Brain microvascular endothelial cell (primary cell): ENCODE results near the gene TUBA4B.

Source experiments
- DNase-seq: peaks from one replicate; pipeline ENCODE4 v3.0.0-alpha.2; 2020
- H3K27ac ChIP-seq: fragments of 250-450 bp; sonication (Bioruptor Pico); 2 replicates; pipeline ENCODE4 v1.5.1; 2020; ENCODE audit warnings: mild to moderate bottlenecking, moderate library complexity
- H3K27me3 ChIP-seq: fragments of 250-450 bp; sonication (Bioruptor Pico); replicated peaks from 2 replicates; pipeline ENCODE4 v1.5.1; 2020; ENCODE audit warnings: mild to moderate bottlenecking
- H3K36me3 ChIP-seq: fragments of 250-450 bp; sonication (Bioruptor Pico); replicated peaks from 2 replicates; pipeline ENCODE4 v1.5.1; 2020; ENCODE audit warnings: mild to moderate bottlenecking
- H3K4me3 ChIP-seq: 2 replicates; pipeline ENCODE4 v1.5.1; 2011; ENCODE audit warnings: low read depth, mild to moderate bottlenecking, control low read depth, low read length, moderate library complexity
- in situ Hi-C: cut with HindIII; loops from 2 replicates; pipeline ENCODE4 v1.10.0; 2017; ENCODE audit warnings: low sequenced_read_pairs, low pct_ligation_motif_present
- TF ChIP-seq, protein P1 (sequence below): IDR thresholded peaks from 2 replicates; pipeline ENCODE4 v1.5.1; 2011; ENCODE audit warnings: low read depth, mild to moderate bottlenecking, moderate library complexity, low read length, control low read depth, inconsistent platforms; ENCODE audit errors: missing control alignments

Gene TUBA4B

DNA sequence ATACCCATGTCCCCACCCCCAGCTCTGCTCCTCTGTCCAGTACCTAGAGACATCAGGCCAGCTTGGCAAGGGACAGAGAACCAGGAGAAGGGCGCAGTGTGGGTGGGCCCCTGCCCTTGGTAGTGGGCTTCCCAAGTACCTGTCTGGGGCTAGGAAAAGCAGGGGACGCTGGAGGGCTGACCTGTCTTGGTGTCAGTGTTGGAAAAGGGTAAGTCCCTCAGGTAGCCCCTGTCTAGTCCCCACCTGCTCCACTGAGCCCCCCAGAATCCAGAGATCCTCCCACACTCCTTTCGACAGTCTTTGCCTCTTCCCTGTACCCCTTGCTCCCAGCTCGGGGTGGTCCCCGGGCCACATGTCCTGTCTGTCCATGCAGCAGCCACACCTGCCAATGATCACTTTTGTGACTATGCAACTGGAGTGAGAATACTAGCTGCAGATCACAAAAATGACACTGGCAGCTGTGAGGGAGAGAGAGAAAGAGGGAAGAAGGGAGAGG lies 40.7 kb downstream of the TUBA4B start:
- H3K4me3 ChIP-seq, result no peak overlapping the region
- no peak overlapping the region for H3K27ac ChIP-seq
- in situ Hi-C loops, result no loop called here
- TF ChIP-seq, protein P1, sequence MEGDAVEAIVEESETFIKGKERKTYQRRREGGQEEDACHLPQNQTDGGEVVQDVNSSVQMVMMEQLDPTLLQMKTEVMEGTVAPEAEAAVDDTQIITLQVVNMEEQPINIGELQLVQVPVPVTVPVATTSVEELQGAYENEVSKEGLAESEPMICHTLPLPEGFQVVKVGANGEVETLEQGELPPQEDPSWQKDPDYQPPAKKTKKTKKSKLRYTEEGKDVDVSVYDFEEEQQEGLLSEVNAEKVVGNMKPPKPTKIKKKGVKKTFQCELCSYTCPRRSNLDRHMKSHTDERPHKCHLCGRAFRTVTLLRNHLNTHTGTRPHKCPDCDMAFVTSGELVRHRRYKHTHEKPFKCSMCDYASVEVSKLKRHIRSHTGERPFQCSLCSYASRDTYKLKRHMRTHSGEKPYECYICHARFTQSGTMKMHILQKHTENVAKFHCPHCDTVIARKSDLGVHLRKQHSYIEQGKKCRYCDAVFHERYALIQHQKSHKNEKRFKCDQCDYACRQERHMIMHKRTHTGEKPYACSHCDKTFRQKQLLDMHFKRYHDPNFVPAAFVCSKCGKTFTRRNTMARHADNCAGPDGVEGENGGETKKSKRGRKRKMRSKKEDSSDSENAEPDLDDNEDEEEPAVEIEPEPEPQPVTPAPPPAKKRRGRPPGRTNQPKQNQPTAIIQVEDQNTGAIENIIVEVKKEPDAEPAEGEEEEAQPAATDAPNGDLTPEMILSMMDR, result no peak
- no peaks in the 10 kb centered on the region for H3K36me3 ChIP-seq
- no peaks in the 10 kb centered on the region for H3K27me3 ChIP-seq
- DNase-seq, result no peak

DNA sequence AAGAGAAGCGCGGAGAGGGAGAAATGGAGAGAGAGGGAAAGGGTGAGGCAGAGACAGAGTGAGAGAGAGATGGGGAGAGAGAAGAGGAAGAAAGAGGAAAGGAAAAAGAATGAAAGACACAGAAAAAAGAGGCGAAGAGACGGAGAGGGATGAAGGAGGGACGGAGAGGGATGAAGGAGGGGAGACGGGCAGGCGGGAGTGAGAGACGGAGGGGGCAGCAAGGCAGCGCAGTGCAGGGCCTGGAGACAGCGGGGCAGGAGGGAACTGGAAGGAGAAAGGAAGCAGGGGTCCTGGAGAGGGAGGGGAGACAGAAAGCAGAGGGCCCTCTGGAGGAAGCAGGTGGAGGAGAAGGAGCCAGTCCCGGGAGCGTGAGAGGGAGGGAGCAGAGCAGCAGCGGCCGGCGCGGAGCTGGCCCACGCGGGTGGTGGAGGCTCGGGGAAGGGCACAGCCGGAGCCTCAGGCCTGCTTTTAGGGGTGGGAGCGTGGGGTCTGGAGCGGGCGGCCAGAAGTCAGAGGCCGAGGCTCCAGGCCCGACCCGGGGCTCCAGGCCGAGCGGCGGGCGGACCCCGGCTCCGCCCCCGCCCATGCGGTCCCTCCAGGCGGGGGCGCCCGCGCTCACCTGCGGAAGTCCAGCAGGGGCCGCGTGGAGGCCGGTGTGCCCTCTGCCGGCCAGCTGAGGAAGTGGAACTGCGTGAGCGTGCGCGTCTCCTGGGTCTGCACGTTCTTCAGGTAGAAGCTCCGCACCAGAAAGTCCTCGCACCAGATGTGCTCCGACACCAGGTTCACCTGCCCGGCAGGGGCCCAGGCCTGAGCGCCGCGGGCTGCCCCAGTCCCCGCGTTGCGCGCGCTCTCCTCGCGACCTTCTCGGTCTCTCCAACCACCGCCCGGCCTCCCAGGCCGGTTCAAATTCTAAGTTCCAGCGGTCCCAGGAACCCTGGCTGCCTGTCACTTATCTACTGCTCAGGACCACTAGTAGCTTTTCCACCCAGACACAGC lies 41.6 kb downstream of the TUBA4B start:
- no peak overlapping the region for H3K27ac ChIP-seq
- TF ChIP-seq, protein P1, result peak; percentile 82
- DNase-seq, result peak; percentile 60
- no peaks in the 10 kb centered on the region for H3K36me3 ChIP-seq
- peak overlapping the region; percentile 57 for H3K4me3 ChIP-seq
- H3K27me3 ChIP-seq, result no peaks in the 10 kb centered on the region
- in situ Hi-C loops, result no loop called here

DNA sequence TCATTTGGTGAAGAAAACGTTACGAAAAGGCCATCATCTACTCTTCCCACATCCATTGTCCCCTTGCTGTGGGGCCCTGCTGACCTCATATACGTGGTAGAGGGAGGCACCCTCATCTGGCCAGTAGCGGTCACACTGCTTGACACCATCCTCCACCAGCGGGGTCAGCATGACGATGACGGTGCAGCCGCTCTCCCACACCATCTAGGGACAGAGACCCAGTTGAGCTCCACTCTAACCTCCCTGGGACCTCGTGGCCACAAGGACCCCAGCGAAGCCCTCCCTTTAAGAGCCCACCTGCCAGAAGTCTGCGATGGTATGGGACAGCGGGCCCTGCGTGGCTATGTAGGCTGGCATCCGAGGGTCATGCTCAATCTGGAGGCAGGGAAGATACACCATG lies 43.1 kb downstream of the TUBA4B start:
- in situ Hi-C loops, result no loop called here
- Histone ChIP-seq H3K36me3 (no peaks in the 10 kb centered on the region), H3K27ac (no peak overlapping the region), H3K27me3 (peaks cover 11% of the 10 kb centered on the region), H3K4me3 (no peak overlapping the region)
- DNase-seq, result no peak
- TF ChIP-seq, protein P1, result no peak

DNA sequence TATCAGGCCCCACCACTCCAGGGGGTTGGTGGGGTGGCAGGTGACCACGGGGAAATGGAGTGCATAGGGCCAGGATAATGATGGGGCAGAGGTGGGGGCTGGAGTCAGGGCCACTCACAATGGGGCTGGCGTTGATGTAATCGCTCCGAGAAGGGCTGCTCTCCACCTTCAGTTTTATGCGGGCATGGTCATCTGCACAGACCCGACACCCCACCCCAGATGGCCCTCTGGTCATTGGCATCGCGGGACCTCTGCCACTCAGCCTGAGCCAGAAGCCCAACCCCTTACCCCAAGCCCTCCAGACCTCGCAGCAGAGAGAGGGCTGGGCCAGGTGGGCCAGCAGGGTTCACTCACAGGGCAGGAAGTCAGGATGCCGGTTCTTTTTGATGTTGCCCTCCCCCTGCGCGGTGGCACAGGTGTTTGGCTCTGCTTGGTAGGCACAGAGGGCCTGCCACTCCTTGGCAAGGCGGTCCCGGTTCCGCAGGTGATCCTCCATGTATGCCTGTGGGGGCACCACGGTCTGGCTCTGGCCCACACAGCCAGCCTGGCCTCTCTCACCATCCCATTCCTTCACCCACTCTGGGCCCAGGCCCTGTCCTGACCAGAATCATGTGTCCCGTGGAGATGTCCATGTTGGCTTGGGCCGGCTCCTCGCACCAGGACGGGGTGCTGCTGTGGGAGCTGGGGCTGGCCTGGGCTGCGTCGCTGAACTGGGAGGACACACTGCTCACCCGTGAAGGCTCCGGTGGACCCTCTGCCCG lies 43.8 kb downstream of the TUBA4B start:
- H3K4me3 ChIP-seq, result no peak overlapping the region
- peaks cover 18% of the 10 kb centered on the region for H3K27me3 ChIP-seq
- no peak overlapping the region for H3K27ac ChIP-seq
- DNase-seq, result no peak
- TF ChIP-seq, protein P1, result no peak
- H3K36me3 ChIP-seq, result no peaks in the 10 kb centered on the region
- in situ Hi-C loops, result no loop called here

DNA sequence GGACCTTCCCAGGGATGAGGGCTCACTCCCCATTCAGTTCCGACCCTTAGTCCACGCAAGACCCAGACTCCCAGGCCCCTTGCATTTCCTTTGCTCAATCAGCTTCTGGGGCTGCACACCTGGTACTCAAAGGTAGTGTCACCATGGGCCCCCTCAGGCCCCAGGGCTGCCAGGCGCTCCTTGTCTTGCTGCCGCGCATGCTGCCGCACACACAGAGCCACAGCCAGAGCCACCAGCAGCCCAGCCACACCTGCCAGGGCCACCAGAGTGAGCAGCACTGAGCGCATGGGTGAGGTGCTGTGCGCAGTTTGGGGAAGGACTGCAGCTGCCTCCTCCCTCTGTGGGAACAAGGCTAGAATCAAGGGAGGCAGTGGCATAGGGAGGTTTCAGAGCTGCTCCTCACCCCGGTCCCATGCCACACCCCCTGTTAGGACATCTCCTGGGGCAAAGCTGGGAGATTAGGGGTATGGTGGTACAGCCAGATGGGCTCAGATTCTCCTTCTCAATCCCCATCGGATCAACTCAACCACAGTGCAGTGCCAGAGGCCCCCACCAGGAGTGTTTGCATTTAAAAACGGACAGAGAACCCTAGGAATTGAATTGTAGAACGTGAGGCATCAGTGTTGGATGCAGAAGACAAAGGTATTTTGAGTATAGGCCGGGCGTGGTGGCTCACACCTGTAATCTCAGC lies 44.9 kb downstream of the TUBA4B start:
- Histone ChIP-seq H3K27ac (no peak overlapping the region), H3K36me3 (no peaks in the 10 kb centered on the region), H3K27me3 (peaks cover 28% of the 10 kb centered on the region), H3K4me3 (no peak overlapping the region)
- DNase-seq, result no peak
- in situ Hi-C loops, result no loop called here
- TF ChIP-seq, protein P1, result peak; percentile 53
